SU-DHL-6 (cell line): Measurements from ENCODE around the gene ACTL10.

Experiments used
- H2AFZ ChIP-seq: fragments of 200-600 bp; sonication (generic); 2 replicates; pipeline ENCODE4 v1.6.1; 2014; ENCODE audit warnings: low read depth, mild to moderate bottlenecking, moderate library complexity, mixed read lengths, antibody characterized with exemption, low read length; ENCODE audit not compliant: severe bottlenecking
- H3F3A ChIP-seq: fragments of 200-600 bp; shearing (Covaris generic); 2 replicates; pipeline ENCODE4 v1.6.0; 2016; ENCODE audit warnings: antibody characterized with exemption, mild to moderate bottlenecking; ENCODE audit not compliant: insufficient read depth
- H3K27ac ChIP-seq: fragments of 200-600 bp; sonication (generic); 2 replicates; pipeline ENCODE4 v1.5.1; 2016; ENCODE audit warnings: low read depth, mild to moderate bottlenecking, low read length, moderate library complexity, mixed read lengths
- H3K27me3 ChIP-seq: fragments of 200-600 bp; sonication (generic), shearing (Covaris generic); 2 replicates; pipeline ENCODE4 v1.6.0; 2014; ENCODE audit warnings: mild to moderate bottlenecking, low read length
- H3K36me3 ChIP-seq: fragments of 200-600 bp; sonication (generic); 2 replicates; pipeline ENCODE4 v1.6.1; 2014; ENCODE audit warnings: mild to moderate bottlenecking, low read length, mixed read lengths
- H3K4me2 ChIP-seq: fragments of 300-600, 200-600 bp; shearing (Covaris generic), sonication (generic); 2 replicates; pipeline ENCODE4 v1.6.0; 2014; ENCODE audit warnings: low read length, low read depth, mild to moderate bottlenecking; ENCODE audit not compliant: poor library complexity, severe bottlenecking
- H3K4me3 ChIP-seq: fragments of 200-600 bp; sonication (generic); 2 replicates; pipeline ENCODE4 v1.5.1; 2014; ENCODE audit warnings: antibody characterized with exemption, low read length, mild to moderate bottlenecking, mixed read lengths; ENCODE audit not compliant: insufficient read depth, poor library complexity, severe bottlenecking
- H3K79me2 ChIP-seq: fragments of 200-600 bp; sonication (generic); 2 replicates; pipeline ENCODE4 v1.6.1; 2014; ENCODE audit warnings: mild to moderate bottlenecking, low read length, moderate library complexity; ENCODE audit not compliant: insufficient read depth
- H3K9ac ChIP-seq: fragments of 200-600 bp; sonication (generic); 2 replicates; pipeline ENCODE4 v1.7.0; 2014; ENCODE audit warnings: mild to moderate bottlenecking, low read length
- H3K9me2 ChIP-seq: fragments of 200-600 bp; sonication (generic); replicated peaks from 2 replicates; pipeline ENCODE4 v1.6.1; 2014; ENCODE audit warnings: low read length; ENCODE audit not compliant: insufficient read depth
- H3K9me3 ChIP-seq: fragments of 200-600 bp; sonication (generic); 2 replicates; pipeline ENCODE4 v1.6.1; 2014; ENCODE audit warnings: low read length, mixed read lengths; ENCODE audit not compliant: insufficient read depth
- H4K20me1 ChIP-seq: fragments of 200-600 bp; sonication (generic); 2 replicates; pipeline ENCODE4 v1.6.1; 2014; ENCODE audit warnings: low read depth, mild to moderate bottlenecking, antibody characterized with exemption, low read length, moderate library complexity, mixed read lengths
- EZH2phosphoT487 ChIP-seq: fragments of 200-600 bp; sonication (generic), shearing (Covaris generic); conservative IDR thresholded peaks from 2 replicates; pipeline ENCODE4 v1.6.1; 2018; ENCODE audit warnings: mild to moderate bottlenecking, antibody characterized with exemption, low read length, moderate library complexity, mixed read lengths
- TF ChIP-seq, protein P1 (sequence below): fragments of 200-600 bp; sonication (generic); IDR thresholded peaks from one replicate; pipeline ENCODE4 v1.5.1; 2017; ENCODE audit warnings: antibody characterized with exemption, mild to moderate bottlenecking, low read length, moderate library complexity; ENCODE audit not compliant: insufficient read depth, poor library complexity, severe bottlenecking

Gene ACTL10

DNA sequence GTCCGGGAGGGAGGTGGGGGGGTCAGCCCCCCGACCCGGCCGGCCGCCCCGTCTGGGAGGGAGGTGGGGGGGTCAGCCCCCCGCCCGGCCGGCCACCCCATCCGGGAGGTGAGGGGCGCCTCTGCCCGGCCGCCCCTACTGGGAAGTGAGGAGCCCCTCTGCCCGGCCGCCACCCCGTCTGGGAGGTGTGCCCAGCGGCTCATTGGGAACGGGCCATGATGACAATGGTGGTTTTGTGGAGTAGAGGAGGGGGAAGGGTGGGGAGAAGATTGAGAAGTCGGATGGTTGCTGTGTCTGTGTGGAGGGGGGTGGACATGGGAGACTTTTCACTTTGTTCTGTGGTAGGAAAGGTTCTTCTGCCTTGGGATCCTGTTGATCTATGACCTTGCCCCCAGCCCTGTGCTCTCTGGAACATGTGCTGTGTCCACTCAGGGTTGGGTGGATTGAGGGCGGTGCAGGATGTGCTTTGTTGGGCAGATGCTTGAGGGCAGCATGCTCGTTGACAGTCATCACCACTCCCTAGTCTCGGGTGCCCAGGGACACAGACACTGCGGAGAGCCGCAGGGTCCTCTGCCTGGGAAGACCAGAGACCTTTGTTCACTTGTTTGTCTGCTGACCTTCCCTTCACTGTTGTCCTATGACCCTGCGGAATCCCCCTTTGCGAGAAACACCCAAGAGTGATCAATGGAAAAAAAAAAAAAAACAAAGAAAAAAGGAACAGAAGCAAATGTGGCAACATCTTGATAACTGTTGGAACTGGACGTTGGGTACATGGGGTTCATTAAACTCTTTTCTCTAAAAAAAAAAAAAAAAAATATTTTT is 35.1 kb downstream of the ACTL10 start:
- Histone ChIP-seq H3K9me2 (no peaks in the 10 kb centered on the region), H3K4me2 (no peak overlapping the region), H2AFZ (no peak overlapping the region), H3K79me2 (no peaks in the 10 kb centered on the region), H3K4me3 (no peak overlapping the region), H3K27ac (no peak overlapping the region), H3K36me3 (no peaks in the 10 kb centered on the region), H3K9ac (no peak overlapping the region), H3F3A (no peaks in the 10 kb centered on the region), H4K20me1 (no peaks in the 10 kb centered on the region), H3K9me3 (no peaks in the 10 kb centered on the region), H3K27me3 (no peaks in the 10 kb centered on the region)
- no peak for TF ChIP-seq EZH2phosphoT487
- TF ChIP-seq, protein P1, sequence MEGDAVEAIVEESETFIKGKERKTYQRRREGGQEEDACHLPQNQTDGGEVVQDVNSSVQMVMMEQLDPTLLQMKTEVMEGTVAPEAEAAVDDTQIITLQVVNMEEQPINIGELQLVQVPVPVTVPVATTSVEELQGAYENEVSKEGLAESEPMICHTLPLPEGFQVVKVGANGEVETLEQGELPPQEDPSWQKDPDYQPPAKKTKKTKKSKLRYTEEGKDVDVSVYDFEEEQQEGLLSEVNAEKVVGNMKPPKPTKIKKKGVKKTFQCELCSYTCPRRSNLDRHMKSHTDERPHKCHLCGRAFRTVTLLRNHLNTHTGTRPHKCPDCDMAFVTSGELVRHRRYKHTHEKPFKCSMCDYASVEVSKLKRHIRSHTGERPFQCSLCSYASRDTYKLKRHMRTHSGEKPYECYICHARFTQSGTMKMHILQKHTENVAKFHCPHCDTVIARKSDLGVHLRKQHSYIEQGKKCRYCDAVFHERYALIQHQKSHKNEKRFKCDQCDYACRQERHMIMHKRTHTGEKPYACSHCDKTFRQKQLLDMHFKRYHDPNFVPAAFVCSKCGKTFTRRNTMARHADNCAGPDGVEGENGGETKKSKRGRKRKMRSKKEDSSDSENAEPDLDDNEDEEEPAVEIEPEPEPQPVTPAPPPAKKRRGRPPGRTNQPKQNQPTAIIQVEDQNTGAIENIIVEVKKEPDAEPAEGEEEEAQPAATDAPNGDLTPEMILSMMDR, result no peak

DNA sequence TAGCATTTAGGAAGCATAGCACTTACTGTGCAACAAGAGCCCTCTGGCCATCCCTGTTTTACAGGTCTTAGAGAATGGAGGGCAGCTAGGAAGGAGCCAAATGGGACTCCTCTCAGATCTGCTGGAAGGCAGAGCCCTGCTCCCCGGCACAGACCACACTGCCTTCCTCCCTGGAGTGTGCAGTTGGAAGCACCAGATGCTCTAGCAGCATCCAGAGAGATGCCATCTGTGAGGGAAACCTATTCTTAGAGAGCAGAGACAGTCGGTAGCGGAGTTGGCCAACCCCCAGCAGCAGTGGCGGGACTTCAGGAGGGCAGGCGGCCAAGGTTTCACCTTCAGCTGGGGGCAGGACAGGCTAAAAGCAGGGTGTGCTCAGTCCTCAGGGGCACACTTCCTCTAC is 36.1 kb downstream of the ACTL10 start:
- no peak overlapping the region for H3K4me2 ChIP-seq
- H2AFZ ChIP-seq, result no peak overlapping the region
- no peaks in the 10 kb centered on the region for H3K9me2 ChIP-seq
- H3K4me3 ChIP-seq, result no peak overlapping the region
- no peaks in the 10 kb centered on the region for H3K9me3 ChIP-seq
- H3K9ac ChIP-seq, result no peak overlapping the region
- no peaks in the 10 kb centered on the region for H3K79me2 ChIP-seq
- no peaks in the 10 kb centered on the region for H3F3A ChIP-seq
- no peaks in the 10 kb centered on the region for H3K27me3 ChIP-seq
- H4K20me1 ChIP-seq, result no peaks in the 10 kb centered on the region
- TF ChIP-seq, protein P1, result no peak
- no peak for TF ChIP-seq EZH2phosphoT487
- H3K36me3 ChIP-seq, result no peaks in the 10 kb centered on the region
- H3K27ac ChIP-seq, result no peak overlapping the region

- H3K27ac ChIP-seq, result no peak overlapping the region
- no peaks in the 10 kb centered on the region for H3K9me3 ChIP-seq
- H3K9ac ChIP-seq, result no peak overlapping the region
- H3F3A ChIP-seq, result no peaks in the 10 kb centered on the region
- no peaks in the 10 kb centered on the region for H3K9me2 ChIP-seq
- H2AFZ ChIP-seq, result no peak overlapping the region
- no peak overlapping the region for H3K4me2 ChIP-seq
- no peaks in the 10 kb centered on the region for H4K20me1 ChIP-seq
- TF ChIP-seq EZH2phosphoT487, result no peak
- TF ChIP-seq, protein P1, result no peak
- H3K79me2 ChIP-seq, result no peaks in the 10 kb centered on the region
- no peaks in the 10 kb centered on the region for H3K36me3 ChIP-seq
- no peaks in the 10 kb centered on the region for H3K27me3 ChIP-seq
- H3K4me3 ChIP-seq, result no peak overlapping the region
Measured at GRCh38 chr20:33703498-33704137, 36.9 kb downstream of the ACTL10 start.
